Measurements from ENCODE around the gene PHKG1.
"Not testable (repeated sequence)": the region's sequence is repeated elsewhere in the genome, so short reads cannot be mapped to it uniquely, and the experiment has no call there.

- not testable (repeated sequence) for TF ChIP-seq CTCF (IDR thresholded peaks at IDR 0.05; ENCODE audit: low read length); EZH2 (IDR thresholded peaks at IDR 0.05; ENCODE audit: borderline replicate concordance, low read length)
Measured at GRCh38 chr7:56066376-56066775, 26.4 kb downstream of the PHKG1 start.
